Activated CD8-positive, alpha-beta memory T cell treated with anti-CD3 and anti-CD28 coated beads, Interleukin-2, amount 50 U/mL, for 48 hours (primary cell): Measurements from ENCODE around the gene MT1B.
A peak's percentile ranks its signal among the peaks of the same experiment; 100 is the strongest.
"Not testable (repeated sequence)": the region's sequence is repeated elsewhere in the genome, so short reads cannot be mapped to it uniquely, and the experiment has no call there.

Source experiments
- DNase-seq: peaks from one replicate; pipeline ENCODE4 v3.0.0-alpha.2; 2020

Gene MT1B

GRCh38 chr16:56639045-56639444 is 12.6 kb upstream of the MT1B start:
- DNase-seq: no peak

- DNase-seq: no peak
Measured at GRCh38 chr16:56640076-56640475, 11.6 kb upstream of the MT1B start.

GRCh38 chr16:56641166-56641565 is 10.5 kb upstream of the MT1B start:
- DNase-seq: no peak

GRCh38 chr16:56643080-56643778 is 8.5 kb upstream of the MT1B start:
- peak; percentile 88 for DNase-seq

GRCh38 chr16:56643833-56644232 is 7.9 kb upstream of the MT1B start:
- no peak for DNase-seq

GRCh38 chr16:56645311-56645710 is 6.4 kb upstream of the MT1B start:
- no peak for DNase-seq

- no peak for DNase-seq
Measured at GRCh38 chr16:56645838-56646237, 5.8 kb upstream of the MT1B start.

GRCh38 chr16:56647641-56648431 is 3.9 kb upstream of the MT1B start:
- no peak for DNase-seq

- DNase-seq: no peak
Measured at GRCh38 chr16:56649271-56649670, 2.4 kb upstream of the MT1B start.

- no peak for DNase-seq
Measured at GRCh38 chr16:56649820-56650219, 1.9 kb upstream of the MT1B start.

- DNase-seq: no peak
Measured at GRCh38 chr16:56652600-56652999, 914 bp downstream of the MT1B start.

- DNase-seq: no peak
Measured at GRCh38 chr16:56653218-56653617, 1.5 kb downstream of the MT1B start.

GRCh38 chr16:56657555-56658326 is 6.1 kb downstream of the MT1B start, which contains the start of gene MT1F:
Gene MT1F (plus strand): TSS chr16:56657959. CDS start chr16:56658059, 100 bp downstream.
- peak; percentile 83 for DNase-seq

GRCh38 chr16:56658327-56658875 is 6.7 kb downstream of the MT1B start:
- no peak for DNase-seq

- DNase-seq: peak; percentile 71
Measured at GRCh38 chr16:56662357-56663354, 11.0 kb downstream of the MT1B start.

- no peak for DNase-seq
Measured at GRCh38 chr16:56664506-56664905, 12.8 kb downstream of the MT1B start.

- not testable (repeated sequence) for DNase-seq
Measured at GRCh38 chr16:56665286-56666261, 13.9 kb downstream of the MT1B start.

GRCh38 chr16:56667581-56668571 is 16.2 kb downstream of the MT1B start, which contains the start of gene MT1G:
Gene MT1G (minus strand): TSS chr16:56668065. CDS start chr16:56667993, 72 bp downstream.
- peak; percentile 74 for DNase-seq
